IMR-90 (cell line): Measurements from ENCODE around the gene THBS1. TPM values are rescaled to one million over a fixed set of nuclear protein-coding genes. Genes with fewer than 3 reads are reported as not detected.

Experiments used
- polyA plus RNA-seq, 3 experiments: library from polyadenylated mRNA; depleted of rRNA; stranded (reverse); fragments of >200 nt; gene quantifications; 2 replicates each; pipeline ENCODE4 v1.2.3, GENCODE V29; 2012; ENCODE audit warnings: low replicate concordance in 1 of 3
- total RNA-seq: library from RNA; depleted of rRNA; stranded (reverse); fragments of >200 nt; gene quantifications from 2 replicates; pipeline ENCODE4 v1.2.3, GENCODE V29; 2012; rRNA removed

Gene THBS1
- total and polyA plus RNA-seq, 2 of the 4 experiments (the other 2 are of a cell fraction) = 1,562 to 4,071 TPM

Other genes with a start within 250 kb of the THBS1 start
- gene FSIP1, start 201.8 kb downstream of the THBS1 start, total RNA-seq = 0.18 and 0.56 TPM in 2 replicates
- 0.03 and 0.10 TPM in 2 replicates for gene FSIP1, start 201.8 kb downstream of the THBS1 start, polyA plus RNA-seq (2012; rRNA removed)